Embryonic facial prominence (tissue), 1 donor: Measurements from ENCODE around the gene PARD6B.
"Not testable (repeated sequence)": the region's sequence is repeated elsewhere in the genome, so short reads cannot be mapped to it uniquely, and the experiment has no call there.

Experiments used
- DNase-seq: peaks from one replicate; pipeline ENCODE4 v3.0.0-alpha.2; 2016; ENCODE audit errors: extremely low spot score

Gene PARD6B

GRCh38 chr20:50731055-50731929 is at the start of gene PARD6B:
PARD6B (plus strand) TSS chr20:50731580; CDS start chr20:50731787, 207 bp downstream.
- peak; percentile 93 for DNase-seq

- no peak for DNase-seq
Observed at GRCh38 chr20:50682065-50682464, 49.3 kb upstream of the PARD6B start.

- no peak for DNase-seq
Observed at GRCh38 chr20:50682947-50683530, 48.3 kb upstream of the PARD6B start.

- no peak for DNase-seq
Observed at GRCh38 chr20:50683570-50683969, 47.8 kb upstream of the PARD6B start.

- no peak for DNase-seq
Observed at GRCh38 chr20:50686821-50687220, 44.6 kb upstream of the PARD6B start.

- DNase-seq: no peak
Observed at GRCh38 chr20:50688256-50688975, 43.0 kb upstream of the PARD6B start.

GRCh38 chr20:50689864-50690649 is 41.3 kb upstream of the PARD6B start:
- DNase-seq: no peak

GRCh38 chr20:50690650-50691572 is 40.5 kb upstream of the PARD6B start, which contains the start of gene RIPOR3:
RIPOR3 (minus strand) TSS chr20:50691542; CDS start chr20:50691128, 414 bp downstream.
- DNase-seq: no peak

- peak; percentile 54 for DNase-seq
Observed at GRCh38 chr20:50691573-50692551, 39.5 kb upstream of the PARD6B start.

GRCh38 chr20:50692552-50692933 is 38.8 kb upstream of the PARD6B start:
- DNase-seq: no peak

GRCh38 chr20:50693001-50693400 is 38.4 kb upstream of the PARD6B start:
- no peak for DNase-seq

GRCh38 chr20:50694379-50695134 is 36.8 kb upstream of the PARD6B start:
- no peak for DNase-seq

GRCh38 chr20:50695135-50695872 is 36.1 kb upstream of the PARD6B start:
- DNase-seq: no peak

- not testable (repeated sequence) for DNase-seq
Observed at GRCh38 chr20:50698255-50698654, 33.1 kb upstream of the PARD6B start.

GRCh38 chr20:50699688-50700087 is 31.7 kb upstream of the PARD6B start:
- no peak for DNase-seq

- no peak for DNase-seq
Observed at GRCh38 chr20:50701041-50701963, 30.1 kb upstream of the PARD6B start.
